IMR-90 (cell line): ENCODE results near the gene ZNF611.

Experiments
- MAFK ChIP-seq: IDR thresholded peaks from 2 replicates; pipeline ENCODE4 v1.6.1; 2012; ENCODE audit warnings: low read depth, low read length, improper control_type of control experiment
- MAZ ChIP-seq: IDR thresholded peaks from 2 replicates; pipeline ENCODE4 v1.6.1; 2012; ENCODE audit warnings: low read depth, mild to moderate bottlenecking, low read length, improper control_type of control experiment, moderate library complexity, borderline replicate concordance
- POLR2A ChIP-seq: IDR thresholded peaks from 2 replicates; pipeline ENCODE4 v1.6.1; 2012; ENCODE audit warnings: mild to moderate bottlenecking, low read depth, low read length
- TF ChIP-seq, protein P1 (sequence below): conservative IDR thresholded peaks from 2 replicates; pipeline ENCODE4 v1.5.1; 2012; ENCODE audit warnings: mild to moderate bottlenecking, low read depth, low read length, improper control_type of control experiment

GRCh38 chr19:52749780-52750179, 14.9 kb upstream of the ZNF611 start:
- TF ChIP-seq, protein P1, sequence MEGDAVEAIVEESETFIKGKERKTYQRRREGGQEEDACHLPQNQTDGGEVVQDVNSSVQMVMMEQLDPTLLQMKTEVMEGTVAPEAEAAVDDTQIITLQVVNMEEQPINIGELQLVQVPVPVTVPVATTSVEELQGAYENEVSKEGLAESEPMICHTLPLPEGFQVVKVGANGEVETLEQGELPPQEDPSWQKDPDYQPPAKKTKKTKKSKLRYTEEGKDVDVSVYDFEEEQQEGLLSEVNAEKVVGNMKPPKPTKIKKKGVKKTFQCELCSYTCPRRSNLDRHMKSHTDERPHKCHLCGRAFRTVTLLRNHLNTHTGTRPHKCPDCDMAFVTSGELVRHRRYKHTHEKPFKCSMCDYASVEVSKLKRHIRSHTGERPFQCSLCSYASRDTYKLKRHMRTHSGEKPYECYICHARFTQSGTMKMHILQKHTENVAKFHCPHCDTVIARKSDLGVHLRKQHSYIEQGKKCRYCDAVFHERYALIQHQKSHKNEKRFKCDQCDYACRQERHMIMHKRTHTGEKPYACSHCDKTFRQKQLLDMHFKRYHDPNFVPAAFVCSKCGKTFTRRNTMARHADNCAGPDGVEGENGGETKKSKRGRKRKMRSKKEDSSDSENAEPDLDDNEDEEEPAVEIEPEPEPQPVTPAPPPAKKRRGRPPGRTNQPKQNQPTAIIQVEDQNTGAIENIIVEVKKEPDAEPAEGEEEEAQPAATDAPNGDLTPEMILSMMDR = no peak
- TF ChIP-seq POLR2A = no peak
- TF ChIP-seq MAZ = no peak
- TF ChIP-seq MAFK = no peak
